ENCODE measurements around the gene PTGER2. TPM values are rescaled to one million over a fixed set of nuclear protein-coding genes. Genes with fewer than 3 reads are reported as not detected.

PTGER2 gene
- total RNA-seq, 1 donor, result 3.3 TPM

DNA sequence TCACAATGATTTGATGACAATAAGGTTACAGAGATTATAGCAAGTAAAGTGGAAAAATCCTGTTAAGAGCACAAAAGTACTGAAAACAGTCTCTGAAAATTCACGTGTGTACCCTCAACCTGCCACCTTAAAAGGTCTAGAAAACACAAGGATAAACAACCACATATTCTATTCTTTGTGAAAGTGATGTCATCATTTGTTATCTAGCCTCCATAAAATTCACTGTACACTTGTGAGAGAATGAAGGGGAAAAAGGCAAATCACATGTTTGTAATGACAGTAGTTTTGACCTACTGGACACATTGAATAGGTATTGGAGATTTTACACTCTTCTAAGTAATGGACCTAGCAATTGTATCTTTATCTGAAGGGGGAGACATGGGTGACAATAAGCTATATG is 42.6 kb upstream of the PTGER2 start:
- H3K27me3 ChIP-seq (ENCODE audit: insufficient read depth, low read length), result peaks cover 19% of the 10 kb centered on the region
- H2AFZ ChIP-seq (ENCODE audit: low read length), result no peak overlapping the region
- no peak for DNase-seq (ENCODE audit: insufficient read length, low spot score, missing footprints)
- H3K4me2 ChIP-seq (ENCODE audit: insufficient read depth, low read length), result no peak overlapping the region
- H3K27ac ChIP-seq (ENCODE audit: low read depth, low read length), result no peak overlapping the region
- no peak overlapping the region for H3K4me3 ChIP-seq (ENCODE audit: insufficient read depth, low read length)
- no peaks in the 10 kb centered on the region for H3K9me3 ChIP-seq (ENCODE audit: low read depth, low read length)
- TF ChIP-seq, protein P1, sequence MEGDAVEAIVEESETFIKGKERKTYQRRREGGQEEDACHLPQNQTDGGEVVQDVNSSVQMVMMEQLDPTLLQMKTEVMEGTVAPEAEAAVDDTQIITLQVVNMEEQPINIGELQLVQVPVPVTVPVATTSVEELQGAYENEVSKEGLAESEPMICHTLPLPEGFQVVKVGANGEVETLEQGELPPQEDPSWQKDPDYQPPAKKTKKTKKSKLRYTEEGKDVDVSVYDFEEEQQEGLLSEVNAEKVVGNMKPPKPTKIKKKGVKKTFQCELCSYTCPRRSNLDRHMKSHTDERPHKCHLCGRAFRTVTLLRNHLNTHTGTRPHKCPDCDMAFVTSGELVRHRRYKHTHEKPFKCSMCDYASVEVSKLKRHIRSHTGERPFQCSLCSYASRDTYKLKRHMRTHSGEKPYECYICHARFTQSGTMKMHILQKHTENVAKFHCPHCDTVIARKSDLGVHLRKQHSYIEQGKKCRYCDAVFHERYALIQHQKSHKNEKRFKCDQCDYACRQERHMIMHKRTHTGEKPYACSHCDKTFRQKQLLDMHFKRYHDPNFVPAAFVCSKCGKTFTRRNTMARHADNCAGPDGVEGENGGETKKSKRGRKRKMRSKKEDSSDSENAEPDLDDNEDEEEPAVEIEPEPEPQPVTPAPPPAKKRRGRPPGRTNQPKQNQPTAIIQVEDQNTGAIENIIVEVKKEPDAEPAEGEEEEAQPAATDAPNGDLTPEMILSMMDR (IDR thresholded peaks at IDR 0.05; ENCODE audit: extremely low read depth, low read depth, low read length), result no peak
- H3K36me3 ChIP-seq (ENCODE audit: insufficient read depth, low read length), result no peaks in the 10 kb centered on the region
- peaks cover 3% of the 10 kb centered on the region for H4K20me1 ChIP-seq (ENCODE audit: insufficient read depth, low read length)
- no peaks in the 10 kb centered on the region for H3K79me2 ChIP-seq (ENCODE audit: insufficient read depth, low read length)
- peaks cover 22% of the 10 kb centered on the region for H3K4me1 ChIP-seq (ENCODE audit: insufficient read depth, low read length)

DNA sequence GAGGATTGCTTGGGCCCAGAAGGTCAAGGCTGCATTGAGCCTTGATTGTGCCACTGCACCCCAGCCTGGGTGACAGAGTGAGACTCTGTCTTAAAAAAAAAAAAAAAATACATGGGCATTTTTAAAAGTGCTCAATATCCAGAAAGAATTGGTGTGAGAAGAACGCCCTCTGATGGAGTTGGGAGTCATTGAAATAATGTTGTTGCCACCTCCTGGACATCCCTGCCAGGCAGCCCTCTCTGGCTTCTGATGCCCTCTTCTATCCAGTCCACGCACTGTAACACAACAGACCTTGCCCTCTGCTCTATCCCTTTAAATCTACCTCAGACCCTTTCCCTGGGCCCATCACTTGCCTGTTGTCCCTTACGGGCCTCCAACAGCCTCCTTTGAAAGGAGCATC is 41.7 kb upstream of the PTGER2 start:
- no peaks in the 10 kb centered on the region for H3K9me3 ChIP-seq (ENCODE audit: low read depth, low read length)
- no peaks in the 10 kb centered on the region for H3K36me3 ChIP-seq (ENCODE audit: insufficient read depth, low read length)
- peak; percentile 90 for DNase-seq (ENCODE audit: insufficient read length, low spot score, missing footprints)
- H4K20me1 ChIP-seq (ENCODE audit: insufficient read depth, low read length), result no peaks in the 10 kb centered on the region
- H3K4me1 ChIP-seq (ENCODE audit: insufficient read depth, low read length), result peaks cover 13% of the 10 kb centered on the region
- no peak overlapping the region for H3K27ac ChIP-seq (ENCODE audit: low read depth, low read length)
- H3K4me2 ChIP-seq (ENCODE audit: insufficient read depth, low read length), result no peak overlapping the region
- H3K79me2 ChIP-seq (ENCODE audit: insufficient read depth, low read length), result no peaks in the 10 kb centered on the region
- peaks cover 19% of the 10 kb centered on the region for H3K27me3 ChIP-seq (ENCODE audit: insufficient read depth, low read length)
- H2AFZ ChIP-seq (ENCODE audit: low read length), result no peak overlapping the region
- H3K4me3 ChIP-seq (ENCODE audit: insufficient read depth, low read length), result no peak overlapping the region
- TF ChIP-seq, protein P1 (IDR thresholded peaks at IDR 0.05; ENCODE audit: extremely low read depth, low read depth, low read length), result peak; percentile 68

DNA sequence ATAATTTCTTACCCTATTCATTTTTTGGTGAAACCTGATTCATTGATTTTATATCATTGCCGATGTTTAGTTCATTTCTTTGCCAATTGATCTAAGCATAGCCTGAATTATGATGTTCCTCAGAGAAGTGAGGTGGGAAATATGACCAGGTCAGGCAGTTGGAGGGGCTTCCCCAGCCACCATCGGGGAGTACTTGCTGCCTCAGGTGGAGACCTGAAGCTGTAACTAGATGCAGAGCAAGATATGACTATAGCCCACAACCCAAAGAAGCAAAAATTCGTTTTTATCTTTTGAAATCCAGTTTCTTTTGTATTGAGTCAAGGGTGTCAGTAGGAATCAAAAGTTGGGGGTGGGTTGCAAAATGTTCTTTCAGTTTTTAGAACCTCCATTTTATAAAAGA is 38.7 kb upstream of the PTGER2 start:
- no peaks in the 10 kb centered on the region for H3K27me3 ChIP-seq (ENCODE audit: insufficient read depth, low read length)
- H3K36me3 ChIP-seq (ENCODE audit: insufficient read depth, low read length), result no peaks in the 10 kb centered on the region
- no peak overlapping the region for H2AFZ ChIP-seq (ENCODE audit: low read length)
- no peak overlapping the region for H3K27ac ChIP-seq (ENCODE audit: low read depth, low read length)
- no peak for DNase-seq (ENCODE audit: insufficient read length, low spot score, missing footprints)
- H3K4me2 ChIP-seq (ENCODE audit: insufficient read depth, low read length), result no peak overlapping the region
- no peaks in the 10 kb centered on the region for H4K20me1 ChIP-seq (ENCODE audit: insufficient read depth, low read length)
- peaks cover 4% of the 10 kb centered on the region for H3K4me1 ChIP-seq (ENCODE audit: insufficient read depth, low read length)
- H3K4me3 ChIP-seq (ENCODE audit: insufficient read depth, low read length), result no peak overlapping the region
- H3K79me2 ChIP-seq (ENCODE audit: insufficient read depth, low read length), result no peaks in the 10 kb centered on the region
- TF ChIP-seq, protein P1 (IDR thresholded peaks at IDR 0.05; ENCODE audit: extremely low read depth, low read depth, low read length), result no peak
- H3K9me3 ChIP-seq (ENCODE audit: low read depth, low read length), result no peaks in the 10 kb centered on the region

DNA sequence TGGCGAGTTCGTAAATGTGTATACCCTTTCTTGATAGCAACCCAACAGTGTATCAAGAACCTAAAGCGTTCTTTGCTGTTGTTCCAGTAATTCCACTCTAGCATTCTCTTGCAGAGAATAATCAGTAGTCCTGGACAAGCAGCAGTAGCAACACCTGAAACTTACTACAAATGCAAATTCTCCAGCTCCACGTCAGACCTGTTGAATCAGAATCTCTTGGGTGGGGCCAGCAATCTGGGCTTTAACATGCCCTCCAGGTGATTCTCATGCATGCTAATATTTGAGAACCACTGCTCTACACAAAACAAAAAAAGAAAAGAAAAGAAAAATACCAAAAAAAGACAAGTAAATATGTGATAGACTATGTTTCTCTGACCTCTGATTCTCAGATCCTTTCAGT is 36.6 kb upstream of the PTGER2 start:
- H3K4me1 ChIP-seq (ENCODE audit: insufficient read depth, low read length), result peaks cover 4% of the 10 kb centered on the region
- H3K4me2 ChIP-seq (ENCODE audit: insufficient read depth, low read length), result no peak overlapping the region
- TF ChIP-seq, protein P1 (IDR thresholded peaks at IDR 0.05; ENCODE audit: extremely low read depth, low read depth, low read length), result no peak
- H3K36me3 ChIP-seq (ENCODE audit: insufficient read depth, low read length), result no peaks in the 10 kb centered on the region
- no peaks in the 10 kb centered on the region for H3K9me3 ChIP-seq (ENCODE audit: low read depth, low read length)
- H3K27ac ChIP-seq (ENCODE audit: low read depth, low read length), result no peak overlapping the region
- no peak for DNase-seq (ENCODE audit: insufficient read length, low spot score, missing footprints)
- H3K4me3 ChIP-seq (ENCODE audit: insufficient read depth, low read length), result no peak overlapping the region
- no peak overlapping the region for H2AFZ ChIP-seq (ENCODE audit: low read length)
- no peaks in the 10 kb centered on the region for H4K20me1 ChIP-seq (ENCODE audit: insufficient read depth, low read length)
- no peaks in the 10 kb centered on the region for H3K79me2 ChIP-seq (ENCODE audit: insufficient read depth, low read length)
- no peaks in the 10 kb centered on the region for H3K27me3 ChIP-seq (ENCODE audit: insufficient read depth, low read length)

Data from osteoblast (primary cell).